ENCODE results near the gene OPTC. TPM values are rescaled to one million over a fixed set of nuclear protein-coding genes. Genes with fewer than 3 reads are reported as not detected.

OPTC gene
- total and polyA plus RNA-seq, 7 donors, result not detected

DNA sequence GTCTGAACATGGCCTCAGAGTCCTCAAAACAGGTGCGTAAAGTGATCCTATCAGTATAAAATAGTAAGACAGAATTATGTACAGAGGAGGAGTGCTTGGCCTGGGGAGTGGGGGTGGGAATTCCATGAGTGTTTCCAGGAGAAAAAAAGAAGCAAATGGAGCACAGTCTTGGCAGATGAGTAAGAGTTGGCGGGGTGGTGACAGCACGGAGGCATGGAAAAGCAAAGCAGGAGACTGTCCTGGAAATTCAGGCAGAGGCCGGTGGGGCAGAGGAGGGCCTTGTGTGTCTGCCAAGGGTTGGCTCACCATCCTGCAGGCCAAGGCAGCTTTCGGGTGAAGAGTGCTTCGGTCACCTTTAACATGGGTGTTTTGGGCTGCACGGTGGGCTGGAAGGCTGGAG lies 63.4 kb downstream of the OPTC start:
- peak; percentile 86 for DNase-seq

DNA sequence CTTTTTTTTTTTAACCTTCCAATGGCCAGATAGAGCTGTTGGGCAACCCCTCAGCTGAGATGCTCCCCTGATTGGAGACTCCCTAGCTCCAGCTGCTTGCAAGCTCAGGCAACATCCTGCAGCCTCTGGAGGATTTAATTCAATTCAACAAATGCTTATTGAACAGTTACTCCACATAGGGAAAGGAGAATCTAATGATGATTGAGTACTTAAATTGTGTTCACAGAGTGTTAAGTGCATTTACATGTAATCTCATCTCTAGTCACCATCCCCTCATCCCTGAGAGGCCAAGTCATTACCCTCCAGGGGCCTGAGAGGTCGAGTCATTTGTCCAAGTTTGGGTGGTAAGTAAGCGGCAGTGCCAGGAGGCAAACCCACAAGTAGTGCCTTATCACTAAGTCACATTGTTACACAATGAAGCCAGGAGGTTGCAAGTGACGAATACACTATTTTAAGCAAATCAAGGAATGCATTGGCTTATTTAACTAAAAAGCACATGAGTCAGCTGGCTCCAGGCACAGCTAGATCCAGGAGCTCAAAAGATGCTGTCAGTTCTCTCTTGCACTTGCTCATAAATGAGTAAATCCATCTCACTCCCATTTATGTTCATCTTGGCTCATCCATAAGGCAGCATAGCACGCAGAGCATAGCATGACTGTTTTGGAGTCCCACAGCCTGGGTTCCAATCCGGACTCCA lies 64.3 kb downstream of the OPTC start:
- H3K27ac ChIP-seq, result peak overlapping the region; percentile 89 to 97 (median 92)
- H3K36me3 ChIP-seq, result no peaks in the 10 kb centered on the region
- WGBS, 2 donors, result 72% methylated on average over 5 of the region's 5 CpGs
- intact Hi-C loops (cut with DNase I), result loop anchor here (2.0 kb wide), 2 partner anchors 69 to 143 kb away; partner anchors contain the start of gene ATP2B4
- DNase-seq, result peak; percentile 91
- H3K4me3 ChIP-seq, result no peak overlapping the region
- no peaks in the 10 kb centered on the region for H3K9me3 ChIP-seq
- H3K4me1 ChIP-seq, result peaks cover 0 to 65% (median 63%) of the 10 kb centered on the region in 4 donors
- TF ChIP-seq POLR2A (IDR thresholded peaks at IDR 0.05) (no peak), EP300 (IDR thresholded peaks at IDR 0.05) (peak; percentile 80 to 99 (median 86)), POLR2AphosphoS5 (IDR thresholded peaks at IDR 0.05) (peak; percentile 79 to 96 (median 83))
- TF ChIP-seq, protein P1, sequence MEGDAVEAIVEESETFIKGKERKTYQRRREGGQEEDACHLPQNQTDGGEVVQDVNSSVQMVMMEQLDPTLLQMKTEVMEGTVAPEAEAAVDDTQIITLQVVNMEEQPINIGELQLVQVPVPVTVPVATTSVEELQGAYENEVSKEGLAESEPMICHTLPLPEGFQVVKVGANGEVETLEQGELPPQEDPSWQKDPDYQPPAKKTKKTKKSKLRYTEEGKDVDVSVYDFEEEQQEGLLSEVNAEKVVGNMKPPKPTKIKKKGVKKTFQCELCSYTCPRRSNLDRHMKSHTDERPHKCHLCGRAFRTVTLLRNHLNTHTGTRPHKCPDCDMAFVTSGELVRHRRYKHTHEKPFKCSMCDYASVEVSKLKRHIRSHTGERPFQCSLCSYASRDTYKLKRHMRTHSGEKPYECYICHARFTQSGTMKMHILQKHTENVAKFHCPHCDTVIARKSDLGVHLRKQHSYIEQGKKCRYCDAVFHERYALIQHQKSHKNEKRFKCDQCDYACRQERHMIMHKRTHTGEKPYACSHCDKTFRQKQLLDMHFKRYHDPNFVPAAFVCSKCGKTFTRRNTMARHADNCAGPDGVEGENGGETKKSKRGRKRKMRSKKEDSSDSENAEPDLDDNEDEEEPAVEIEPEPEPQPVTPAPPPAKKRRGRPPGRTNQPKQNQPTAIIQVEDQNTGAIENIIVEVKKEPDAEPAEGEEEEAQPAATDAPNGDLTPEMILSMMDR (IDR thresholded peaks at IDR 0.05), result no peak
- no peaks in the 10 kb centered on the region for H3K27me3 ChIP-seq

More for the DNA sequence above, 63.4 kb downstream of the OPTC start:
- intact Hi-C loops (cut with DNase I), result loop anchor here (2.0 kb wide), 2 partner anchors 23 to 51 kb away; no protein-coding TSS in a partner anchor
- no peaks in the 10 kb centered on the region for H3K36me3 ChIP-seq
- H3K4me1 ChIP-seq, result peaks cover 0 to 71% (median 67%) of the 10 kb centered on the region in 4 donors
- TF ChIP-seq POLR2A (IDR thresholded peaks at IDR 0.05), result no peak
- TF ChIP-seq POLR2AphosphoS5 (IDR thresholded peaks at IDR 0.05), result peak in 3 of 4 donors; percentile 69 to 74 (median 72)
- TF ChIP-seq EP300 (IDR thresholded peaks at IDR 0.05), result peak in 2 of 4 donors; percentile 40 to 42
- TF ChIP-seq, protein P1 (IDR thresholded peaks at IDR 0.05), result no peak
- peak overlapping the region; percentile 89 to 97 (median 92) for H3K27ac ChIP-seq
- H3K27me3 ChIP-seq, result no peaks in the 10 kb centered on the region
- H3K4me3 ChIP-seq, result no peak overlapping the region
- WGBS, 2 donors, result 87 to 90% methylated on average over 7 of the region's 7 CpGs
- H3K9me3 ChIP-seq, result no peaks in the 10 kb centered on the region

Other genes starting within 250 kb of the OPTC start
- gene BTG2, start 188.6 kb upstream of the OPTC start, total RNA-seq, result 100 to 1,000 TPM in 3 of 4 donors, 10 to 100 TPM in 1; 66.0 to 397 (median 180) TPM
- gene BTG2, start 188.6 kb upstream of the OPTC start, polyA plus RNA-seq, result 10 to 100 TPM; 37.2 to 81.0 (median 63.7) TPM
- 10 to 100 TPM; 32.9 to 64.5 (median 40.4) TPM for gene FMOD, start 143.0 kb upstream of the OPTC start, total RNA-seq
- gene FMOD, start 143.0 kb upstream of the OPTC start, polyA plus RNA-seq, result 10 to 100 TPM in 2 of 3 donors, 1 to 10 TPM in 1; 9.5 to 30.6 (median 17.5) TPM
- 100 to 1,000 TPM in 1 of 4 donors, 10 to 100 TPM in 3; 45.7 to 133 (median 77.9) TPM for gene PRELP, start 18.3 kb upstream of the OPTC start, total RNA-seq
- gene PRELP, start 18.3 kb upstream of the OPTC start, polyA plus RNA-seq, result 10 to 100 TPM in 1 of 3 donors, 1 to 10 TPM in 1, under 1 TPM in 1; 0.92 to 15.1 (median 7.2) TPM
- 100 to 1,000 TPM; 229 to 595 (median 347) TPM for gene ATP2B4, start 132.7 kb downstream of the OPTC start, total RNA-seq
- gene ATP2B4, start 132.7 kb downstream of the OPTC start, polyA plus RNA-seq, result 10 to 100 TPM in 1 of 3 donors, 1 to 10 TPM in 2; 1.6 to 34.5 (median 4.2) TPM

Data from sigmoid colon (tissue), 7 donors.